Muscle of leg (tissue), 11 donors: ENCODE measurements around the gene ASB2. TPM values are rescaled to one million over a fixed set of nuclear protein-coding genes. Genes with fewer than 3 reads are reported as not detected.

Experiments used
- DNase-seq: peaks from one replicate; pipeline ENCODE4 v3.0.0; 2013
- H3K27ac ChIP-seq: one replicate; pipeline ENCODE4 v1.5.1; 2013; ENCODE audit warnings: mild to moderate bottlenecking, low read length, control low read depth
- H3K27me3 ChIP-seq: one replicate; pipeline ENCODE4 v1.6.1; 2013; ENCODE audit warnings: low read length; ENCODE audit not compliant: control insufficient read depth, insufficient read depth
- H3K36me3 ChIP-seq: one replicate; pipeline ENCODE4 v1.6.1; 2013; ENCODE audit warnings: low read length; ENCODE audit not compliant: control insufficient read depth, insufficient read depth
- H3K4me1 ChIP-seq: one replicate; pipeline ENCODE4 v1.6.1; 2013; ENCODE audit warnings: low read length; ENCODE audit not compliant: control insufficient read depth, insufficient read depth
- H3K4me3 ChIP-seq: one replicate; pipeline ENCODE4 v1.5.1; 2013; ENCODE audit warnings: low read length, control low read depth
- H3K9me3 ChIP-seq: replicated peaks from 2 replicates; pipeline ENCODE4 v1.6.1; 2013; ENCODE audit warnings: low read depth, low read length; ENCODE audit not compliant: control insufficient read depth
- WGBS: methylation state at CpG from one replicate; pipeline ENCODE4 v1.1.5; 2013; ENCODE audit warnings: missing lambda C conversion rate; ENCODE audit not compliant: insufficient coverage; 5-methylcytosine and 5-hydroxymethylcytosine counted together
- polyA plus RNA-seq, 8 donors: library from polyadenylated mRNA; unstranded; fragments of 120-200 nt; gene quantifications; one replicate each; pipeline versions ENCODE4 v1.2.1 to v1.2.3, GENCODE V29; 2013; ENCODE audit warnings: inconsistent platforms in 1 of 8, low replicate concordance in 1 of 8; ENCODE audit not compliant: insufficient read length in 8 of 8, insufficient read depth in 1 of 8
- total RNA-seq: library from RNA; stranded (reverse); fragments of 120-200 nt; gene quantifications from one replicate; pipeline ENCODE4 v1.2.4, GENCODE V29; 2013

The ASB2 gene
- total and polyA plus RNA-seq, 9 donors: 15.0 to 32.3 (median 23.0) TPM

DNA sequence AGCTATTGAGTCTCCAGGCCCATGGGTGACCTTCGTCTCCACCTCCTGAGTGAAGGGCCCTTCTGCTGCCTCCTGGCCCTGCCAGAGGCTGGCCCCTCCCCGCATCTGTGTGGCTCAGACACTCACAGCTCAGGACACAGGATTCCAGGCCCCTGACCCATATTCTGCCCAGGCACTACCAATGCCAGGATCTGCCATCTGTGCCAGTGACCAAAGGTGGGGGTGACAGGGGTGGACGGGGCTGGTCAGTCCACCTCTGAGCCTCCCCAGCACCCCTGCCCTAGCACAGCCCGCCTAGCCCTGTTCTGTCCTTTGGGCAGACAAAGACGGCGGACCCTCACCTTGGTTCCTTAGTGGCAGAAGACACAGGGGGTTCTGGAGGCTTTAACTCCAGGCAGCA, 2.8 kb downstream of the ASB2 start:
- H3K27ac ChIP-seq: no peak overlapping the region
- 84% methylated on average over 4 of the region's 6 CpGs for WGBS
- no peak for DNase-seq
- no peak overlapping the region for H3K4me3 ChIP-seq
- H3K36me3 ChIP-seq: no peaks in the 10 kb centered on the region
- H3K27me3 ChIP-seq: peaks cover 2% of the 10 kb centered on the region
- no peaks in the 10 kb centered on the region for H3K9me3 ChIP-seq
- peaks cover 79% of the 10 kb centered on the region for H3K4me1 ChIP-seq

- Histone ChIP-seq H3K4me1 (peaks cover 88% of the 10 kb centered on the region), H3K27ac (no peak overlapping the region), H3K27me3 (peaks cover 2% of the 10 kb centered on the region), H3K36me3 (no peaks in the 10 kb centered on the region), H3K9me3 (no peaks in the 10 kb centered on the region), H3K4me3 (no peak overlapping the region)
- no peak for DNase-seq
- WGBS: 60% methylated on average over 2 of the region's 6 CpGs
Measured at GRCh38 chr14:93972618-93973205, 3.7 kb downstream of the ASB2 start.

DNA sequence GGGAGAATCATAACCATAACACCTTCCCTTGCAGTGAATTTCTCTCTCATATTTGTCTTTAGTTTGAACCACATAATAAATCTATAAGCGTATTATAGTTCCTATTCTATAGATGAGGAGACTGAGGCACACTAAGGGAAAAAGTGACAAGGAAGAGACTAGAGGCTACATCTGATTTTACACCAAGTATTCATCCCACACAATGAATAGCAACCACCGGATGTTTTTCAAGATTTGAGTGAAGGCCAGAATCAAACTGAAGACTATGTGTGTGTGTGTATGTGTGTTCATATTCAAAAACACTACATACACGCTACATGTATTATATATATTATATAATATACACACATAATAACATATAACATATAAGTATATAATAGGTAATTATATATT, 4.7 kb downstream of the ASB2 start:
- Histone ChIP-seq H3K4me1 (peaks cover 82% of the 10 kb centered on the region), H3K27me3 (peaks cover 1% of the 10 kb centered on the region), H3K9me3 (no peaks in the 10 kb centered on the region), H3K36me3 (no peaks in the 10 kb centered on the region), H3K4me3 (no peak overlapping the region), H3K27ac (no peak overlapping the region)
- no CpG with 5 or more reads among the region's 3 CpGs for WGBS
- DNase-seq: no peak

DNA sequence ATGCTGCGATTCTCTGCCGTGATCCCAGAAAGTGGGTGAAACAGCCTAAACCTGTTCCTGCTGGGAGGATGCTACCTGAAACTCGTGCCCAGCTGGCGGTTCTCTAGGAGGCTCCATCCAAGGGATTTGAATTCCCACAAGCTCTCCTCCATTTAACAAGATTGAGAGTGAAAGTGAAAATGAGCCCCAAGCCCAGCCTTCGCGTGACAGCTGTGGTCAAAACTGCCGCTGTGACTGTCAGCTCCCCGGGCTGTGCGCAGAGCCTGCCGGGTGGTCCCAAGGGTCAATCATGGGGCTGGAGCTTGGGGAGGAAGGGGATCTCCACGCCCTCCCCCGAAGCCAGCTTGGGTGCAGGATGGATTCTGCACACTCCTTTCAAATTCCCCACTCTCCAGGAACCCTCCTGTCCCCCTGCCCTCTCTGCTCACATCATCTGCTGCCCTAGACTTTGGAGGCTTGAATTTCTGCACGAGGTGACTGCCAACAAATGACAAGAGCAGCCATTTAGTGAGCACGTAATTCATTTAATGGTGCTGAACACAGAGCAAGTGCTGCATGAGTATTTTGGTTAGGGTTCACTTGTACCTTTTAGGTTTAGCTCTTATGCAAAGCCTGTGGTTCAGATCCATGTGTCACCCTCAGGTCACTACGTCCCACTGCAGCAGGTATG, 5.3 kb downstream of the ASB2 start:
- Histone ChIP-seq H3K27me3 (no peaks in the 10 kb centered on the region), H3K9me3 (no peaks in the 10 kb centered on the region), H3K27ac (peak overlapping the region; percentile 68), H3K36me3 (no peaks in the 10 kb centered on the region), H3K4me3 (peak overlapping the region; percentile 18), H3K4me1 (peaks cover 77% of the 10 kb centered on the region)
- DNase-seq: no peak
- WGBS: 39% methylated on average over 8 of the region's 15 CpGs

GRCh38 chr14:93970585-93970964, 5.8 kb downstream of the ASB2 start:
- no peaks in the 10 kb centered on the region for H3K36me3 ChIP-seq
- H3K4me1 ChIP-seq: peaks cover 76% of the 10 kb centered on the region
- H3K27me3 ChIP-seq: no peaks in the 10 kb centered on the region
- WGBS: 76% methylated on average over 4 of the region's 9 CpGs
- no peak for DNase-seq
- peak overlapping the region; percentile 68 for H3K27ac ChIP-seq
- peak overlapping the region; percentile 18 for H3K4me3 ChIP-seq
- no peaks in the 10 kb centered on the region for H3K9me3 ChIP-seq

DNA sequence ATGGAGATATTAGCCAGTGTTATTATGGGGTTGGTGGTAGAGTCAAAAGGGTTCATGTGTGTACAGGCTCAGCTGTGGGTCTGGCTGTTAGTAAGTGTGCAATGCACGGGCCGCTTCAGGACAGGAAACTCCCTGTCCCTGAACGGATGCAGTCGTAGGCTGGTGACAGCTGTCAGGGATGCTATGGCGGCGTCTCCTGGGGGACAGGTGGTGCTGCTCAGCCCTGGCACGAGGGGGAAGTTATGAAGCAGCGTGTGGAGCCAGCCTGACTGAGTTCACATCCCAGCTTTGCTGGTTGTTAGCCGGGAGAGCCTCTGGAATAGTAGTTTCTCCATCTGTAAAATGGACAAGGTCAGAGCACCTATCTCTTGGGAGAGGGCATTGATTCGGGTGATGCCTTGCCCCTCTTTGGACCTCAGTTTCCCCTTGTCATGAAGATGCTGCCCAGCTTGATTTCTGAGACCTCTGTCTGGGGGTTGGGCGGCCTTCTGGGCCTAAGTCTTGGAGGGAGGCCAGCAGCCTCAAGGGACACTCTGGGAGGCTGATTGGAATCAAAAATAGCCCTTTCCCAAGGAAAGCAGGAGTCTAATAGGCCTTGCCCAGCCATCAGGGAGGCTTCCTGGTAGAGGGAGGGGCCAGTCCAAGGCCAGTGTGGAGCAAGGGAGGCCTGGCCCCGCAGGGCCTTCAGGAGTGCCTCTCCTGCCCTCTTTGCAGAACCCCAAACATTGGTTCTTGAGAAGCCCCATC, 7.1 kb downstream of the ASB2 start:
- peak; percentile 76 for DNase-seq
- no peaks in the 10 kb centered on the region for H3K27me3 ChIP-seq
- H3K4me3 ChIP-seq: no peak overlapping the region
- WGBS: 62% methylated on average over 11 of the region's 12 CpGs
- no peaks in the 10 kb centered on the region for H3K36me3 ChIP-seq
- peak overlapping the region; percentile 71 for H3K27ac ChIP-seq
- H3K9me3 ChIP-seq: no peaks in the 10 kb centered on the region
- peaks cover 66% of the 10 kb centered on the region for H3K4me1 ChIP-seq

DNA sequence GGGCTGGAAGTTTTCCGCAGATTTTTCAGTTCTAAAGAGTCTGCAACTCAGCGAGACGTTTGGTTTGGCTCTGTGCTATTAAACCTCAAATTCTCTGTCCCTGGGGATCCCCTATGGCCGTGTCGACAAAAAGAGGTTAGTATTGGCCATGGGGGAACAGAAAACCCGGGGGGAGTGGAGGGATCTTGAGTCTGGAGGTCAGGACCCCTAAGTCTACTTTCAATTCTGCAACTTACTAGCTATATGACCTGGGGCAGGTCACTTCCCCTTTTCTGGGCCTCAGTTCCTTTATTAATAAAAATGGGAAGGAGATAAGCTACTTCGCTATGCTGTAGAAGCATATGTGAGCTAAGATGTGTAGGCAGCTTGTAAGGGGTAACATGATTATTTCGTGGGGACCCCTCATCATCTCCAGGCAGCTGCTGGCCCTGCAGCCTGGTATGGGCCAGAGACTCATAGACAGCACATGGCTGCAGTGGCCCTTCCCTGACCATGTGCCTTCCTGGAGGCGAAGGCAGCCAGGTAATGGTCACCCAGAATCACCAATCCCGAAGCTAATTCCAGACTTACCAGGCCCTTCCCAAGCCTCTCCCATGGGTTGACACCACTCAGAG, 8.6 kb downstream of the ASB2 start:
- no peak overlapping the region for H3K27ac ChIP-seq
- H3K36me3 ChIP-seq: no peaks in the 10 kb centered on the region
- peaks cover 66% of the 10 kb centered on the region for H3K4me1 ChIP-seq
- WGBS: 51% methylated on average over 3 of the region's 10 CpGs
- no peaks in the 10 kb centered on the region for H3K9me3 ChIP-seq
- no peaks in the 10 kb centered on the region for H3K27me3 ChIP-seq
- no peak for DNase-seq
- no peak overlapping the region for H3K4me3 ChIP-seq

DNA sequence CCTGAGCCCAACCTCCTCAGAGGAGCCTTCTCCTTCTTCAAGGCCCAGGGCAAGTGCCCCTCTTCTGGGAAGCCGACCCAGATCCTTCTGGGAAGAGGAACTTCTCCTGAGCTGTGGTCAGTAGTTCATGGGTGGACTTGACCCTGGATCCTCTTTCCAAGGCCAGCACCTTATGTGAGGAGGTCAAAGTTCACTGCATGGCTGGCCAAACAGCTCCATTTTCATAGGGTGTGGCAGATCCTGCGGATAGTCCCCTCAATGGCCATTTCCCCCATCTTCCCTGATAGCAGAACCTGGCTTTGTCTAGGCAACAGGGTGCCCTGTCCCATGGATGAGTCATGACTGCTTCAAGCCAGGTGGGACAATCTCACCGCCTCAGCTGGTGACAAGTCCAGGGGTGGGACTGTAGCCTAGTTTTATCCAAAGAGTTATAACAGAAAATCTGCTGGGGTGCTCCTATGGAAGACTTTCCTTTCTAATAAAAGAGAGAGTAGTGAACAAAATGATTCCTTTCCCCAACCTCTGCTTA, 10.4 kb downstream of the ASB2 start:
- no peak for DNase-seq
- no peak overlapping the region for H3K27ac ChIP-seq
- no peak overlapping the region for H3K4me3 ChIP-seq
- peaks cover 64% of the 10 kb centered on the region for H3K4me1 ChIP-seq
- WGBS: 100% methylated on average over 1 of the region's 3 CpGs
- H3K36me3 ChIP-seq: no peaks in the 10 kb centered on the region
- H3K27me3 ChIP-seq: no peaks in the 10 kb centered on the region
- no peaks in the 10 kb centered on the region for H3K9me3 ChIP-seq

- Histone ChIP-seq H3K36me3 (no peaks in the 10 kb centered on the region), H3K27me3 (no peaks in the 10 kb centered on the region), H3K27ac (no peak overlapping the region), H3K4me1 (peaks cover 57% of the 10 kb centered on the region), H3K4me3 (no peak overlapping the region), H3K9me3 (no peaks in the 10 kb centered on the region)
- DNase-seq: no peak
- WGBS: 100% methylated on average over 1 of the region's 3 CpGs
Measured at GRCh38 chr14:93965287-93965821, 11.0 kb downstream of the ASB2 start.

DNA sequence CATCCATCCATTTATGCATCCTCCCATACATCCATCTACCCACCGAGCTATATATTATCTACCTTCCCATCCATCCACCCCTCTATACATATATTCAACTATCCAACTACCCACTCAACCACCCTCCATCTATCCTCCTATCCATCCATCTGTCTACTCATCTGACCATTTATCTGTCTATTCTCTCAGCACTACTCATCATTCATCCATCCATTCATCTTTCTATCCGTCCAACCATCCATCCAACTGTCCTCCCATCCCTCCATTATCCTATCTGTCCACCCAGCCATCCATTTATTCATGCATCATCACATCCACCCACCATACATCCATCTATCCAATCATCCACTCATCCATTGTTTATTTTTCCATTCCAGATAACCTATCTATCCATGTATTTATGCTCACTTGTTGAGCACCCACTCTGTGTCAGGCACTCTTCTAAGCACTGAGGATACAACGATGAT, 11.5 kb downstream of the ASB2 start:
- no peak for DNase-seq
- WGBS: 91% methylated on average over 3 of the region's 3 CpGs
- peaks cover 56% of the 10 kb centered on the region for H3K4me1 ChIP-seq
- H3K9me3 ChIP-seq: no peaks in the 10 kb centered on the region
- no peak overlapping the region for H3K4me3 ChIP-seq
- no peak overlapping the region for H3K27ac ChIP-seq
- no peaks in the 10 kb centered on the region for H3K27me3 ChIP-seq
- H3K36me3 ChIP-seq: no peaks in the 10 kb centered on the region
